Vagina (tissue), 2 donors: ENCODE measurements around the gene USP17L18. TPM values are rescaled to one million over a fixed set of nuclear protein-coding genes. Genes with fewer than 3 reads are reported as not detected.
"Not testable (repeated sequence)": the region's sequence is repeated elsewhere in the genome, so short reads cannot be mapped to it uniquely, and the experiment has no call there.

Experiments used
- DNase-seq, 2 donors: peaks; one replicate each; pipeline ENCODE4 v3.0.0-alpha.2; 2017; ENCODE audit errors: extremely low spot score in 2 of 2
- H3K27ac ChIP-seq: fragments of 200-600 bp; sonication (generic); one replicate; pipeline ENCODE4 v1.5.1; 2019
- H3K27me3 ChIP-seq: fragments of 200-600 bp; sonication (generic); one replicate; pipeline ENCODE4 v1.5.1; 2019
- H3K36me3 ChIP-seq, 2 donors: fragments of 200-600 bp; sonication (generic); one replicate each; pipeline ENCODE4 v1.5.1; 2017 to 2019
- H3K4me1 ChIP-seq: fragments of 200-600 bp; sonication (generic); one replicate; pipeline ENCODE4 v1.5.1; 2019
- H3K4me3 ChIP-seq, 2 donors: fragments of 200-600 bp; sonication (generic); 1 replicate in 1 of 2; 2 replicates in 1 of 2; pipeline ENCODE4 v1.5.1; 2016 to 2019
- H3K9me3 ChIP-seq: fragments of 200-600 bp; sonication (generic); one replicate; pipeline ENCODE4 v1.5.1; 2019
- intact Hi-C: fragments of 100-400 bp; cut with DNase I; formaldehyde crosslinking; loops from one replicate; pipeline ENCODE4 v1.15.1; 2023
- total RNA-seq: library from RNA; depleted of rRNA; stranded (reverse); fragments of >200 nt; gene quantifications from one replicate; pipeline ENCODE4 v1.2.3, GENCODE V29; 2016

Gene USP17L18
- total RNA-seq, 1 donor from 2014 or later, result not detected

DNA sequence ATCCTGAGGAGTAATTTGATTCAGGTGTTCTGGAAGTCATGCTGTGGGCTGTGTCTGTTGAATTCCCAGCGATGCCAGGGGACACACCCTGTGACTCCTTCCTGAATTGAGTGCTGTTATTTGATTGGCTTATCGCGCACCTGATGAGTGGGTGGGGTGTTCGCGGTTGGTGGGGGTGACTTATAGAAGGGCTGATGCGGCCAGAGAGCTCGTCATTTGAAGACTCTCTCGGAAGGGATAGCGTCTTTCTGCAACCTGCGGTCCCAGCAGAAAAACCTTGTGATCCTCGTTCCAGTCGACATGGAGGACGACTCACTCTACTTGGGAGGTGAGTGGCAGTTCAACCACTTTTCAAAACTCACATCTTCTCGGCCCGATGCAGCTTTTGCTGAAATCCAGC, 18.9 kb downstream of the USP17L18 start, which contains the start of gene USP17L22:
TSS of gene USP17L22 (plus strand) at position 301 of the 400 bp plus-strand sequence. CDS start at position 301, 0 bp downstream.
- H3K27me3 ChIP-seq, H3K36me3 ChIP-seq, H3K27ac ChIP-seq, intact Hi-C loops, DNase-seq, H3K4me3 ChIP-seq, H3K9me3 ChIP-seq, H3K4me1 ChIP-seq: not testable (repeated sequence)

DNA sequence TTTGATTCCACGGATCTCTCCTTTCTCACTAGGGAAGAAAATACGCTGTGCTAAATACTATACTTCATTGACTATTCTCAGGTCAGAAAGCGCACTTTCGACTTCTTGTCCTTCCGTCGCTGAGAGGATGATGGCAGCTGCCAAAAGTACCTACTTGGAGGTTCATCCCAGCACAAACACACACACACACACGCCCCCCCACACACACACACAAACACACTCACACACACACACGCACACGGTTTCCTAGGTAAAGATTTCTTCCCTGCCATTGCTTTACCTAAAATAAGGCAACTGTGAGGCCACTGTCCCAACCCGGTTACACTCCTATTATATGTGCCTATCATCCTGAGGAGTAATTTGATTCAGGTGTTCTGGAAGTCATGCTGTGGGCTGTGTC, 23.3 kb downstream of the USP17L18 start:
- H3K27ac ChIP-seq, H3K36me3 ChIP-seq, H3K4me3 ChIP-seq, intact Hi-C loops, H3K27me3 ChIP-seq, H3K9me3 ChIP-seq, DNase-seq, H3K4me1 ChIP-seq: not testable (repeated sequence)

Other genes with a start within 250 kb of the USP17L18 start
- gene FAM90A26, start 78.2 kb upstream of the USP17L18 start, total RNA-seq, result not detected
- not detected for gene USP17L10, start 38.0 kb upstream of the USP17L18 start, total RNA-seq
- gene USP17L11, start 33.2 kb upstream of the USP17L18 start, total RNA-seq, result not detected
- gene USP17L12, start 28.5 kb upstream of the USP17L18 start, total RNA-seq, result not detected
- gene USP17L13, start 23.7 kb upstream of the USP17L18 start, total RNA-seq, result not detected
- not detected for gene USP17L15, start 14.2 kb upstream of the USP17L18 start, total RNA-seq
- gene USP17L17, start 4.8 kb upstream of the USP17L18 start, total RNA-seq, result not detected
- gene USP17L19, start 4.7 kb downstream of the USP17L18 start, total RNA-seq, result not detected
- not detected for gene USP17L20, start 9.5 kb downstream of the USP17L18 start, total RNA-seq
- not detected for gene USP17L21, start 14.2 kb downstream of the USP17L18 start, total RNA-seq
- gene USP17L22, start 19.0 kb downstream of the USP17L18 start, total RNA-seq, result not detected
- not detected for gene USP17L24, start 76.5 kb downstream of the USP17L18 start, total RNA-seq
- gene USP17L25, start 81.3 kb downstream of the USP17L18 start, total RNA-seq, result not detected
- gene USP17L26, start 86.0 kb downstream of the USP17L18 start, total RNA-seq, result not detected
- not detected for gene USP17L5, start 90.8 kb downstream of the USP17L18 start, total RNA-seq
- not detected for gene USP17L27, start 95.5 kb downstream of the USP17L18 start, total RNA-seq
- not detected for gene USP17L28, start 100.3 kb downstream of the USP17L18 start, total RNA-seq
- not detected for gene USP17L29, start 105.0 kb downstream of the USP17L18 start, total RNA-seq
- not detected for gene USP17L30, start 114.5 kb downstream of the USP17L18 start, total RNA-seq
- not detected for gene DEFB131A, start 195.8 kb downstream of the USP17L18 start, total RNA-seq